Measurements from ENCODE around the gene BTLA.
"Not testable (repeated sequence)": the region's sequence is repeated elsewhere in the genome, so short reads cannot be mapped to it uniquely, and the experiment has no call there.

Gene BTLA

GRCh38 chr3:112437146-112438022, 61.9 kb downstream of the BTLA start:
- peak; percentile 32 for DNase-seq

GRCh38 chr3:112429960-112430359, 69.3 kb downstream of the BTLA start:
- DNase-seq = no peak

GRCh38 chr3:112427123-112427522, 72.1 kb downstream of the BTLA start:
- DNase-seq = no peak

- no peak for DNase-seq
These were observed 73.2 kb downstream of the BTLA start for GRCh38 chr3:112425858-112426750.

- no peak for DNase-seq
These were observed 73.9 kb downstream of the BTLA start for GRCh38 chr3:112425382-112425781.

GRCh38 chr3:112424394-112424793, 74.9 kb downstream of the BTLA start:
- no peak for DNase-seq

GRCh38 chr3:112422921-112423320, 76.4 kb downstream of the BTLA start:
- DNase-seq = not testable (repeated sequence)

- DNase-seq = not testable (repeated sequence)
These were observed 80.7 kb downstream of the BTLA start for GRCh38 chr3:112418526-112418925.

GRCh38 chr3:112417696-112418318, 81.5 kb downstream of the BTLA start:
- DNase-seq = no peak

GRCh38 chr3:112416391-112417212, 82.7 kb downstream of the BTLA start:
- DNase-seq = no peak

GRCh38 chr3:112415390-112415789, 83.9 kb downstream of the BTLA start:
- no peak for DNase-seq

Data from fibroblast of upper back skin (primary cell).